ENCODE results near the gene TBXA2R.

DNA sequence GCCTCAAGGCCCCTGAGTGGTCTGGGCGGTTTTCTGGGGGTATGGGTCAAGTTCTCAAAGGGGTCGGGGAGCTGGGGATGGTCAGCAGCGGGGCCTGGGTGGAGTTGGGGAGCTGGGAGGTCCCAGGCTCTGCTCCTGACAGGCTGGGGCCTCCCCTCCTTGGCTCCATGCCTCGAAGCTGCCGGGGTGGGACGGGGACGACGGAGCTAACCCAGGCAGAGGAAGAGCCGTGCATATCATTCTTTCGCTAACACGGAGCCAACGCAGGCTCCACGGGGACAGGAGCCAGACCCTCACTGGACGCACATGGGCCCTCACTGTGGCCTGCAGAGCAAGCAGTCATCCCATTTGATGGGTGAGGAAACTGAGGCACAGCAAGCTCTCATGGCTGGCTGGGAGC lies 45.7 kb upstream of the TBXA2R start:
- TF ChIP-seq POLR2A (IDR thresholded peaks at IDR 0.05) (no peak), EP300 (IDR thresholded peaks at IDR 0.05) (no peak)
- TF ChIP-seq, protein P1, sequence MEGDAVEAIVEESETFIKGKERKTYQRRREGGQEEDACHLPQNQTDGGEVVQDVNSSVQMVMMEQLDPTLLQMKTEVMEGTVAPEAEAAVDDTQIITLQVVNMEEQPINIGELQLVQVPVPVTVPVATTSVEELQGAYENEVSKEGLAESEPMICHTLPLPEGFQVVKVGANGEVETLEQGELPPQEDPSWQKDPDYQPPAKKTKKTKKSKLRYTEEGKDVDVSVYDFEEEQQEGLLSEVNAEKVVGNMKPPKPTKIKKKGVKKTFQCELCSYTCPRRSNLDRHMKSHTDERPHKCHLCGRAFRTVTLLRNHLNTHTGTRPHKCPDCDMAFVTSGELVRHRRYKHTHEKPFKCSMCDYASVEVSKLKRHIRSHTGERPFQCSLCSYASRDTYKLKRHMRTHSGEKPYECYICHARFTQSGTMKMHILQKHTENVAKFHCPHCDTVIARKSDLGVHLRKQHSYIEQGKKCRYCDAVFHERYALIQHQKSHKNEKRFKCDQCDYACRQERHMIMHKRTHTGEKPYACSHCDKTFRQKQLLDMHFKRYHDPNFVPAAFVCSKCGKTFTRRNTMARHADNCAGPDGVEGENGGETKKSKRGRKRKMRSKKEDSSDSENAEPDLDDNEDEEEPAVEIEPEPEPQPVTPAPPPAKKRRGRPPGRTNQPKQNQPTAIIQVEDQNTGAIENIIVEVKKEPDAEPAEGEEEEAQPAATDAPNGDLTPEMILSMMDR (IDR thresholded peaks at IDR 0.05): no peak

All from gastroesophageal sphincter (tissue), 3 donors.